GM12891 (cell line): ENCODE measurements around the gene ARHGAP21.

Experiments
- POLR2A ChIP-seq: IDR thresholded peaks from 2 replicates; pipeline ENCODE4 v1.6.1; 2011; ENCODE audit warnings: low read depth, low read length, control low read depth
- POLR2AphosphoS5 ChIP-seq: IDR thresholded peaks from 2 replicates; pipeline ENCODE4 v1.6.1; 2011; ENCODE audit warnings: low read depth, low read length, control low read depth
- POU2F2 ChIP-seq: IDR thresholded peaks from 2 replicates; pipeline ENCODE4 v1.6.1; 2011; ENCODE audit warnings: low read depth, mild to moderate bottlenecking, control low read depth, low read length, moderate library complexity
- SPI1 ChIP-seq: IDR thresholded peaks from 2 replicates; pipeline ENCODE4 v1.6.1; 2011; ENCODE audit warnings: low read depth, low read length, control low read depth
- TAF1 ChIP-seq: IDR thresholded peaks from 2 replicates; pipeline ENCODE4 v1.6.1; 2011; ENCODE audit warnings: low read depth, low read length, control low read depth

- no peak for TF ChIP-seq TAF1
- no peak for TF ChIP-seq POLR2AphosphoS5
- TF ChIP-seq POLR2A, result no peak
- TF ChIP-seq POU2F2, result no peak
- TF ChIP-seq SPI1, result no peak
These were observed 55.4 kb downstream of the ARHGAP21 start for GRCh38 chr10:24668247-24668646.
